GM23338 (cell line): ENCODE results near the gene PGGHG. TPM values are rescaled to one million over a fixed set of nuclear protein-coding genes. Genes with fewer than 3 reads are reported as not detected.
A peak's percentile ranks its signal among the peaks of the same experiment; 100 is the strongest.

Experiments used
- ATAC-seq: fragments of 200-7000 bp; cut with Tn5 transposase; 3 replicates; pipeline ENCODE4 v1.9.1; 2020
- DNase-seq: peaks from one replicate; pipeline ENCODE4 v3.0.0-alpha.2; 2015; ENCODE audit warnings: low spot score
- H2AFZ ChIP-seq: fragments of 200-600 bp; sonication (generic); 2 replicates; pipeline ENCODE4 v1.8.0; 2016; ENCODE audit warnings: antibody characterized with exemption, mild to moderate bottlenecking, moderate library complexity
- H3F3A ChIP-seq: fragments of 200-600 bp; sonication (generic); replicated peaks from 2 replicates; pipeline ENCODE4 v1.8.0; 2017; ENCODE audit warnings: antibody characterized with exemption, mixed run types, low read depth
- H3K27ac ChIP-seq: fragments of 200-600 bp; sonication (generic); 2 replicates; pipeline ENCODE4 v1.6.1; 2016; ENCODE audit warnings: low read depth
- H3K27me3 ChIP-seq: fragments of 200-600 bp; sonication (generic); 2 replicates; pipeline ENCODE4 v1.8.0; 2016; ENCODE audit warnings: mild to moderate bottlenecking, mixed run types, moderate library complexity; ENCODE audit not compliant: insufficient read depth
- H3K36me3 ChIP-seq: fragments of 200-600 bp; sonication (generic); 2 replicates; pipeline ENCODE4 v1.8.0; 2016; ENCODE audit warnings: mild to moderate bottlenecking; ENCODE audit not compliant: insufficient read depth
- H3K4me1 ChIP-seq: fragments of 200-600 bp; sonication (generic); 2 replicates; pipeline ENCODE4 v1.8.0; 2016; ENCODE audit warnings: mild to moderate bottlenecking, moderate library complexity; ENCODE audit not compliant: insufficient read depth
- H3K4me2 ChIP-seq: fragments of 200-600 bp; sonication (generic); 2 replicates; pipeline ENCODE4 v1.7.1; 2017; ENCODE audit warnings: mixed run types
- H3K4me3 ChIP-seq: fragments of 200-600 bp; sonication (generic); 2 replicates; pipeline ENCODE4 v1.6.1; 2016; ENCODE audit warnings: mixed run types
- H3K79me2 ChIP-seq: fragments of 200-600 bp; sonication (generic); replicated peaks from 2 replicates; pipeline ENCODE4 v1.8.0; 2017; ENCODE audit warnings: mild to moderate bottlenecking; ENCODE audit not compliant: insufficient read depth
- H3K9me2 ChIP-seq: fragments of 200-600 bp; sonication (generic); 2 replicates; pipeline ENCODE4 v1.8.0; 2017; ENCODE audit not compliant: insufficient read depth
- H4K20me1 ChIP-seq: fragments of 200-600 bp; sonication (generic); replicated peaks from 2 replicates; pipeline ENCODE4 v1.8.0; 2017; ENCODE audit warnings: mild to moderate bottlenecking; ENCODE audit not compliant: insufficient read depth
- H3K27ac Mint-ChIP-seq: 2 replicates; pipeline ENCODE4 v1.8.0; 2020; ENCODE audit warnings: inconsistent platforms, mild to moderate bottlenecking, moderate library complexity, mixed read lengths
- H3K27me3 Mint-ChIP-seq: 3 replicates; pipeline ENCODE4 v1.8.0; 2022; ENCODE audit warnings: low read depth, mild to moderate bottlenecking, moderate library complexity, mixed read lengths, inconsistent platforms; ENCODE audit not compliant: insufficient read depth, poor library complexity
- H3K36me3 Mint-ChIP-seq: 3 replicates; pipeline ENCODE4 v1.8.0; 2021; ENCODE audit warnings: low read depth, mild to moderate bottlenecking, inconsistent platforms, moderate library complexity, mixed read lengths
- H3K4me1 Mint-ChIP-seq: 3 replicates; pipeline ENCODE4 v1.8.0; 2020; ENCODE audit warnings: mild to moderate bottlenecking, inconsistent platforms, mixed read lengths
- H3K4me3 Mint-ChIP-seq: 3 replicates; pipeline ENCODE4 v1.8.0; 2021; ENCODE audit warnings: moderate library complexity, mild to moderate bottlenecking, inconsistent platforms, mixed read lengths
- H3K9me3 Mint-ChIP-seq: 3 replicates; pipeline ENCODE4 v1.8.0; 2020; ENCODE audit warnings: moderate library complexity, mild to moderate bottlenecking, inconsistent platforms, mixed read lengths
- CREB1 ChIP-seq: fragments of 250-450 bp; sonication (Bioruptor Pico); IDR thresholded peaks from 2 replicates; pipeline ENCODE4 v1.5.0; 2020; ENCODE audit warnings: low read depth, mild to moderate bottlenecking, moderate library complexity
- ETS1 ChIP-seq: IDR thresholded peaks from 2 replicates; pipeline ENCODE4 v1.6.1; 2016; ENCODE audit warnings: antibody characterized with exemption
- EZH2 ChIP-seq: fragments of 200-600 bp; sonication (generic); IDR thresholded peaks from one replicate; pipeline ENCODE4 v1.8.0; 2017; ENCODE audit warnings: antibody characterized with exemption, mild to moderate bottlenecking, low read depth; ENCODE audit not compliant: unreplicated experiment
- EZH2phosphoT487 ChIP-seq: fragments of 200-600 bp; sonication (generic); IDR thresholded peaks from one replicate; pipeline ENCODE4 v1.8.1; 2018; ENCODE audit warnings: antibody characterized with exemption; ENCODE audit not compliant: unreplicated experiment
- JUNB ChIP-seq: IDR thresholded peaks from one replicate; pipeline ENCODE4 v1.6.1; 2016; ENCODE audit warnings: antibody characterized with exemption; ENCODE audit not compliant: unreplicated experiment
- NANOG ChIP-seq: IDR thresholded peaks from 2 replicates; pipeline ENCODE4 v1.6.1; 2016; ENCODE audit warnings: antibody characterized with exemption, borderline replicate concordance
- POLR2AphosphoS5 ChIP-seq: IDR thresholded peaks from 2 replicates; pipeline ENCODE4 v1.6.1; 2016; ENCODE audit warnings: antibody characterized with exemption, low read depth
- STAT1 ChIP-seq: IDR thresholded peaks from one replicate; pipeline ENCODE4 v1.6.1; 2016; ENCODE audit warnings: antibody characterized with exemption; ENCODE audit not compliant: unreplicated experiment
- ZNF114 ChIP-seq: fragments of 250-450 bp; sonication (Bioruptor Pico); IDR thresholded peaks from 2 replicates; pipeline ENCODE4 v1.5.0; 2020; ENCODE audit warnings: mild to moderate bottlenecking, moderate library complexity
- ZNF331 ChIP-seq: fragments of 250-450 bp; sonication (Bioruptor Pico); IDR thresholded peaks from 2 replicates; pipeline ENCODE4 v1.5.0; 2020; ENCODE audit warnings: low read depth, mild to moderate bottlenecking, moderate library complexity
- ZNF462 ChIP-seq: fragments of 250-450 bp; sonication (Bioruptor Pico); IDR thresholded peaks from 2 replicates; pipeline ENCODE4 v1.5.0; 2020; ENCODE audit warnings: mild to moderate bottlenecking, moderate library complexity
- polyA plus RNA-seq: library from polyadenylated mRNA; unstranded; fragments of >200 nt; fragmentation: Nextera tagmentation; extraction: Ambion mirVana; gene quantifications from 2 replicates; pipeline ENCODE4 v1.2.1, GENCODE V29; 2016
- total RNA-seq: library from RNA; depleted of rRNA; stranded (reverse); fragments of >200 nt; shearing (Covaris generic); gene quantifications from 2 replicates; pipeline ENCODE4 v1.2.3, GENCODE V29; 2014
- TF ChIP-seq, protein P1 (sequence below): IDR thresholded peaks from one replicate; pipeline ENCODE4 v1.6.1; 2018; ENCODE audit warnings: antibody characterized with exemption; ENCODE audit not compliant: unreplicated experiment
- TF ChIP-seq, protein P2 (sequence below), 2 experiments: fragments of 200-600 bp in 1 of 2; sonication (generic) in 1 of 2; conservative IDR thresholded peaks; 2 replicates each; pipeline versions ENCODE4 v1.5.1 to v1.6.1; 2016 to 2017; ENCODE audit warnings: antibody characterized with exemption in 2 of 2, low read depth in 2 of 2, mild to moderate bottlenecking in 2 of 2, moderate library complexity in 1 of 2

Gene PGGHG
- total and polyA plus RNA-seq, 2 experiments from 2014 or later = 24.9 to 55.8 TPM

DNA sequence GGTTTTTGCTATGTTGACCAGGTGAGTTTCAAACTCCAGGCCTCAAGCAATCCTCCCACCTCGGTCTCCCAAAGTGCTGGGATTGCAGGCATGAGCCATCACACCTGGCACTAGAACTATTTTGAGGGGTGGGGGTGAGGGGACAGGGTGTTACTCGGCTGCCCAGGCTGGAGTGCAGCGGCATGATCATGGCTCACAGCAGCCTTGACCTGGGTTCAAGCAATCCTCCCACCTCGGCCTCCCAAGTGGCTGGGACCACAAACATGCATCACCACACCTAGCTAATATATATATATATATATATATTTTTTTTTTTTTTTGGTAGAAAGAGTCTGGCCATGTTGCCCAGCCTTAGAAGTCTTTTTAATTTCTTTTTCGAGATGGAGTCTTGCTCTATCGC is 48.8 kb downstream of the PGGHG start (continued):
- no peak for TF ChIP-seq ZNF114 (CRISPR knock-in tag)

- H2AFZ ChIP-seq = no peak overlapping the region
- H4K20me1 ChIP-seq = no peaks in the 10 kb centered on the region
- Mint-ChIP-seq H3K27me3 (peaks cover 22% of the 10 kb centered on the region), H3K9me3 (peaks cover 3% of the 10 kb centered on the region; the same call in 2 of the 3 replicates), H3K4me1 (peaks cover 38% of the 10 kb centered on the region), H3K27ac (peak overlapping the region; percentile 14; the same call in 1 of the 2 replicates), H3K36me3 (no peaks in the 10 kb centered on the region; the same call in 1 of the 3 replicates), H3K4me3 (no peak overlapping the region)
- H3K27me3 ChIP-seq = no peaks in the 10 kb centered on the region
- no peak for DNase-seq
- H3K36me3 ChIP-seq = no peaks in the 10 kb centered on the region
- peaks cover 8% of the 10 kb centered on the region for H3F3A ChIP-seq
- no peaks in the 10 kb centered on the region for H3K9me2 ChIP-seq
- H3K27ac ChIP-seq = peak overlapping the region; percentile 82; the same call in 1 of the 2 replicates
- no peaks in the 10 kb centered on the region for H3K79me2 ChIP-seq
- H3K4me3 ChIP-seq = no peak overlapping the region
- 0 out of 2 replicates have a peak overlapping the region, but pooled peaks have one; percentile 2 for H3K4me2 ChIP-seq
- peaks cover 37% of the 10 kb centered on the region for H3K4me1 ChIP-seq
- no peak for TF ChIP-seq POLR2AphosphoS5
- no peak for TF ChIP-seq ZNF331
- TF ChIP-seq JUNB = no peak
- no peak for TF ChIP-seq ZNF114 (CRISPR knock-in tag)
- no peak for TF ChIP-seq ETS1
- TF ChIP-seq, protein P1, sequence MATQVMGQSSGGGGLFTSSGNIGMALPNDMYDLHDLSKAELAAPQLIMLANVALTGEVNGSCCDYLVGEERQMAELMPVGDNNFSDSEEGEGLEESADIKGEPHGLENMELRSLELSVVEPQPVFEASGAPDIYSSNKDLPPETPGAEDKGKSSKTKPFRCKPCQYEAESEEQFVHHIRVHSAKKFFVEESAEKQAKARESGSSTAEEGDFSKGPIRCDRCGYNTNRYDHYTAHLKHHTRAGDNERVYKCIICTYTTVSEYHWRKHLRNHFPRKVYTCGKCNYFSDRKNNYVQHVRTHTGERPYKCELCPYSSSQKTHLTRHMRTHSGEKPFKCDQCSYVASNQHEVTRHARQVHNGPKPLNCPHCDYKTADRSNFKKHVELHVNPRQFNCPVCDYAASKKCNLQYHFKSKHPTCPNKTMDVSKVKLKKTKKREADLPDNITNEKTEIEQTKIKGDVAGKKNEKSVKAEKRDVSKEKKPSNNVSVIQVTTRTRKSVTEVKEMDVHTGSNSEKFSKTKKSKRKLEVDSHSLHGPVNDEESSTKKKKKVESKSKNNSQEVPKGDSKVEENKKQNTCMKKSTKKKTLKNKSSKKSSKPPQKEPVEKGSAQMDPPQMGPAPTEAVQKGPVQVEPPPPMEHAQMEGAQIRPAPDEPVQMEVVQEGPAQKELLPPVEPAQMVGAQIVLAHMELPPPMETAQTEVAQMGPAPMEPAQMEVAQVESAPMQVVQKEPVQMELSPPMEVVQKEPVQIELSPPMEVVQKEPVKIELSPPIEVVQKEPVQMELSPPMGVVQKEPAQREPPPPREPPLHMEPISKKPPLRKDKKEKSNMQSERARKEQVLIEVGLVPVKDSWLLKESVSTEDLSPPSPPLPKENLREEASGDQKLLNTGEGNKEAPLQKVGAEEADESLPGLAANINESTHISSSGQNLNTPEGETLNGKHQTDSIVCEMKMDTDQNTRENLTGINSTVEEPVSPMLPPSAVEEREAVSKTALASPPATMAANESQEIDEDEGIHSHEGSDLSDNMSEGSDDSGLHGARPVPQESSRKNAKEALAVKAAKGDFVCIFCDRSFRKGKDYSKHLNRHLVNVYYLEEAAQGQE = no peak
- no peak for TF ChIP-seq EZH2phosphoT487
- no peak for TF ChIP-seq STAT1
- no peak for TF ChIP-seq ZNF462 (CRISPR knock-in tag)
- TF ChIP-seq, protein P2, sequence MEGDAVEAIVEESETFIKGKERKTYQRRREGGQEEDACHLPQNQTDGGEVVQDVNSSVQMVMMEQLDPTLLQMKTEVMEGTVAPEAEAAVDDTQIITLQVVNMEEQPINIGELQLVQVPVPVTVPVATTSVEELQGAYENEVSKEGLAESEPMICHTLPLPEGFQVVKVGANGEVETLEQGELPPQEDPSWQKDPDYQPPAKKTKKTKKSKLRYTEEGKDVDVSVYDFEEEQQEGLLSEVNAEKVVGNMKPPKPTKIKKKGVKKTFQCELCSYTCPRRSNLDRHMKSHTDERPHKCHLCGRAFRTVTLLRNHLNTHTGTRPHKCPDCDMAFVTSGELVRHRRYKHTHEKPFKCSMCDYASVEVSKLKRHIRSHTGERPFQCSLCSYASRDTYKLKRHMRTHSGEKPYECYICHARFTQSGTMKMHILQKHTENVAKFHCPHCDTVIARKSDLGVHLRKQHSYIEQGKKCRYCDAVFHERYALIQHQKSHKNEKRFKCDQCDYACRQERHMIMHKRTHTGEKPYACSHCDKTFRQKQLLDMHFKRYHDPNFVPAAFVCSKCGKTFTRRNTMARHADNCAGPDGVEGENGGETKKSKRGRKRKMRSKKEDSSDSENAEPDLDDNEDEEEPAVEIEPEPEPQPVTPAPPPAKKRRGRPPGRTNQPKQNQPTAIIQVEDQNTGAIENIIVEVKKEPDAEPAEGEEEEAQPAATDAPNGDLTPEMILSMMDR (conservative IDR thresholded peaks at IDR 0.05; ENCODE audit: low read depth in 2 of 2) = no peak
- TF ChIP-seq NANOG = no peak
- TF ChIP-seq EZH2 = no peak
- no peak for TF ChIP-seq CREB1 (CRISPR knock-in tag)
- no peak for ATAC-seq
Measured at GRCh38 chr11:339963-340362, 51.0 kb downstream of the PGGHG start.
